Measurements from ENCODE around the gene TOP2B. TPM values are rescaled to one million over a fixed set of nuclear protein-coding genes. Genes with fewer than 3 reads are reported as not detected.

The TOP2B gene
- total and polyA plus RNA-seq, 2 experiments from 2014 or later: 92.0 to 179 TPM

DNA sequence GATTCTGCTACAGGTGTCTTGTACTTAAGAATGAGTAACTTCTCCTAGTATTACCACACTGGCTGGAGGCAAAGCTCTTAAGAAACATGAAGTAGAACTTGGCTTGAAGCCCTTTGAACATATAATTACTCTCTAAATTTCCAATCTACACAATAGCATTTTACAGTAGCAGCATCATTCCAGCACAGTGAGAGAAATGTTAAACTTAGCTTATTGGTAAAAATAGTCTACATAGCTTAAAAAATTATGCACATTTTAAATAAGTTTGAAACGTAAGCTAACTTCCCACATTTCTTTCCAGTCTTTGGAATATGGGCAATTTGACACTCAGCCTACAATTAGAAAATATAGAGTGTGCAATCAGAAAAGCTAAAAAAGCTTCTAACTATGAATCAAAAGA is 32.8 kb upstream of the TOP2B start:
- Histone ChIP-seq H4K20me1 (replicated peaks; ENCODE audit: insufficient read depth) (no peaks in the 10 kb centered on the region), H3K27me3 (ENCODE audit: insufficient read depth) (no peaks in the 10 kb centered on the region), H3K27ac (ENCODE audit: low read depth) (no peak overlapping the region), H2AFZ (no peak overlapping the region), H3K4me3 (no peak overlapping the region), H3K4me1 (ENCODE audit: insufficient read depth) (no peaks in the 10 kb centered on the region), H3F3A (replicated peaks; ENCODE audit: low read depth) (no peaks in the 10 kb centered on the region), H3K4me2 (no peak overlapping the region), H3K79me2 (replicated peaks; ENCODE audit: insufficient read depth) (no peaks in the 10 kb centered on the region), H3K9me2 (ENCODE audit: insufficient read depth) (no peaks in the 10 kb centered on the region), H3K36me3 (ENCODE audit: insufficient read depth) (no peaks in the 10 kb centered on the region)
- Mint-ChIP-seq H3K4me3 (no peak overlapping the region), H3K27ac (no peak overlapping the region), H3K36me3 (ENCODE audit: low read depth) (no peaks in the 10 kb centered on the region), H3K27me3 (ENCODE audit: insufficient read depth, low read depth, poor library complexity) (peaks cover 2% of the 10 kb centered on the region), H3K4me1 (no peaks in the 10 kb centered on the region), H3K9me3 (no peaks in the 10 kb centered on the region)
- DNase-seq (ENCODE audit: low spot score) (no peak), ATAC-seq (no peak)
- TF ChIP-seq, protein P1, sequence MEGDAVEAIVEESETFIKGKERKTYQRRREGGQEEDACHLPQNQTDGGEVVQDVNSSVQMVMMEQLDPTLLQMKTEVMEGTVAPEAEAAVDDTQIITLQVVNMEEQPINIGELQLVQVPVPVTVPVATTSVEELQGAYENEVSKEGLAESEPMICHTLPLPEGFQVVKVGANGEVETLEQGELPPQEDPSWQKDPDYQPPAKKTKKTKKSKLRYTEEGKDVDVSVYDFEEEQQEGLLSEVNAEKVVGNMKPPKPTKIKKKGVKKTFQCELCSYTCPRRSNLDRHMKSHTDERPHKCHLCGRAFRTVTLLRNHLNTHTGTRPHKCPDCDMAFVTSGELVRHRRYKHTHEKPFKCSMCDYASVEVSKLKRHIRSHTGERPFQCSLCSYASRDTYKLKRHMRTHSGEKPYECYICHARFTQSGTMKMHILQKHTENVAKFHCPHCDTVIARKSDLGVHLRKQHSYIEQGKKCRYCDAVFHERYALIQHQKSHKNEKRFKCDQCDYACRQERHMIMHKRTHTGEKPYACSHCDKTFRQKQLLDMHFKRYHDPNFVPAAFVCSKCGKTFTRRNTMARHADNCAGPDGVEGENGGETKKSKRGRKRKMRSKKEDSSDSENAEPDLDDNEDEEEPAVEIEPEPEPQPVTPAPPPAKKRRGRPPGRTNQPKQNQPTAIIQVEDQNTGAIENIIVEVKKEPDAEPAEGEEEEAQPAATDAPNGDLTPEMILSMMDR (conservative IDR thresholded peaks at IDR 0.05; ENCODE audit: low read depth in 2 of 2): no peak
- no peak for TF ChIP-seq NANOG (IDR thresholded peaks at IDR 0.05; ENCODE audit: borderline replicate concordance)
- no peak for TF ChIP-seq STAT1 (IDR thresholded peaks at IDR 0.05; ENCODE audit: unreplicated experiment)
- no peak for TF ChIP-seq CREB1 (CRISPR knock-in tag; IDR thresholded peaks at IDR 0.05; ENCODE audit: low read depth)
- TF ChIP-seq, protein P2, sequence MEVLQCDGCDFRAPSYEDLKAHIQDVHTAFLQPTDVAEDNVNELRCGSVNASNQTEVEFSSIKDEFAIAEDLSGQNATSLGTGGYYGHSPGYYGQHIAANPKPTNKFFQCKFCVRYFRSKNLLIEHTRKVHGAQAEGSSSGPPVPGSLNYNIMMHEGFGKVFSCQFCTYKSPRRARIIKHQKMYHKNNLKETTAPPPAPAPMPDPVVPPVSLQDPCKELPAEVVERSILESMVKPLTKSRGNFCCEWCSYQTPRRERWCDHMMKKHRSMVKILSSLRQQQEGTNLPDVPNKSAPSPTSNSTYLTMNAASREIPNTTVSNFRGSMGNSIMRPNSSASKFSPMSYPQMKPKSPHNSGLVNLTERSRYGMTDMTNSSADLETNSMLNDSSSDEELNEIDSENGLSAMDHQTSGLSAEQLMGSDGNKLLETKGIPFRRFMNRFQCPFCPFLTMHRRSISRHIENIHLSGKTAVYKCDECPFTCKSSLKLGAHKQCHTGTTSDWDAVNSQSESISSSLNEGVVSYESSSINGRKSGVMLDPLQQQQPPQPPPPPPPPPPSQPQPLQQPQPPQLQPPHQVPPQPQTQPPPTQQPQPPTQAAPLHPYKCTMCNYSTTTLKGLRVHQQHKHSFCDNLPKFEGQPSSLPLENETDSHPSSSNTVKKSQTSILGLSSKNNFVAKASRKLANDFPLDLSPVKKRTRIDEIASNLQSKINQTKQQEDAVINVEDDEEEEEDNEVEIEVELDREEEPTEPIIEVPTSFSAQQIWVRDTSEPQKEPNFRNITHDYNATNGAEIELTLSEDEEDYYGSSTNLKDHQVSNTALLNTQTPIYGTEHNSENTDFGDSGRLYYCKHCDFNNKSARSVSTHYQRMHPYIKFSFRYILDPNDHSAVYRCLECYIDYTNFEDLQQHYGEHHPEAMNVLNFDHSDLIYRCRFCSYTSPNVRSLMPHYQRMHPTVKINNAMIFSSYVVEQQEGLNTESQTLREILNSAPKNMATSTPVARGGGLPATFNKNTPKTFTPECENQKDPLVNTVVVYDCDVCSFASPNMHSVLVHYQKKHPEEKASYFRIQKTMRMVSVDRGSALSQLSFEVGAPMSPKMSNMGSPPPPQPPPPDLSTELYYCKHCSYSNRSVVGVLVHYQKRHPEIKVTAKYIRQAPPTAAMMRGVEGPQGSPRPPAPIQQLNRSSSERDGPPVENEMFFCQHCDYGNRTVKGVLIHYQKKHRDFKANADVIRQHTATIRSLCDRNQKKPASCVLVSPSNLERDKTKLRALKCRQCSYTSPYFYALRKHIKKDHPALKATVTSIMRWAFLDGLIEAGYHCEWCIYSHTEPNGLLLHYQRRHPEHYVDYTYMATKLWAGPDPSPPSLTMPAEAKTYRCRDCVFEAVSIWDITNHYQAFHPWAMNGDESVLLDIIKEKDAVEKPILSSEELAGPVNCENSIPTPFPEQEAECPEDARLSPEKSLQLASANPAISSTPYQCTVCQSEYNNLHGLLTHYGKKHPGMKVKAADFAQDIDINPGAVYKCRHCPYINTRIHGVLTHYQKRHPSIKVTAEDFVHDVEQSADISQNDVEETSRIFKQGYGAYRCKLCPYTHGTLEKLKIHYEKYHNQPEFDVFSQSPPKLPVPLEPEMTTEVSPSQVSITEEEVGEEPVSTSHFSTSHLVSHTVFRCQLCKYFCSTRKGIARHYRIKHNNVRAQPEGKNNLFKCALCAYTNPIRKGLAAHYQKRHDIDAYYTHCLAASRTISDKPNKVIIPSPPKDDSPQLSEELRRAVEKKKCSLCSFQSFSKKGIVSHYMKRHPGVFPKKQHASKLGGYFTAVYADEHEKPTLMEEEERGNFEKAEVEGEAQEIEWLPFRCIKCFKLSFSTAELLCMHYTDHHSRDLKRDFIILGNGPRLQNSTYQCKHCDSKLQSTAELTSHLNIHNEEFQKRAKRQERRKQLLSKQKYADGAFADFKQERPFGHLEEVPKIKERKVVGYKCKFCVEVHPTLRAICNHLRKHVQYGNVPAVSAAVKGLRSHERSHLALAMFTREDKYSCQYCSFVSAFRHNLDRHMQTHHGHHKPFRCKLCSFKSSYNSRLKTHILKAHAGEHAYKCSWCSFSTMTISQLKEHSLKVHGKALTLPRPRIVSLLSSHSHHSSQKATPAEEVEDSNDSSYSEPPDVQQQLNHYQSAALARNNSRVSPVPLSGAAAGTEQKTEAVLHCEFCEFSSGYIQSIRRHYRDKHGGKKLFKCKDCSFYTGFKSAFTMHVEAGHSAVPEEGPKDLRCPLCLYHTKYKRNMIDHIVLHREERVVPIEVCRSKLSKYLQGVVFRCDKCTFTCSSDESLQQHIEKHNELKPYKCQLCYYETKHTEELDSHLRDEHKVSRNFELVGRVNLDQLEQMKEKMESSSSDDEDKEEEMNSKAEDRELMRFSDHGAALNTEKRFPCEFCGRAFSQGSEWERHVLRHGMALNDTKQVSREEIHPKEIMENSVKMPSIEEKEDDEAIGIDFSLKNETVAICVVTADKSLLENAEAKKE (CRISPR knock-in tag; IDR thresholded peaks at IDR 0.05): no peak

All from GM23338 (cell line).